ENCODE data around the gene INTS1. TPM values are rescaled to one million over a fixed set of nuclear protein-coding genes. Genes with fewer than 3 reads are reported as not detected.
A peak's percentile ranks its signal among the peaks of the same experiment; 100 is the strongest.

Gene INTS1
- total RNA-seq, 2 experiments from 2014 or later, result 105 to 112 TPM

DNA sequence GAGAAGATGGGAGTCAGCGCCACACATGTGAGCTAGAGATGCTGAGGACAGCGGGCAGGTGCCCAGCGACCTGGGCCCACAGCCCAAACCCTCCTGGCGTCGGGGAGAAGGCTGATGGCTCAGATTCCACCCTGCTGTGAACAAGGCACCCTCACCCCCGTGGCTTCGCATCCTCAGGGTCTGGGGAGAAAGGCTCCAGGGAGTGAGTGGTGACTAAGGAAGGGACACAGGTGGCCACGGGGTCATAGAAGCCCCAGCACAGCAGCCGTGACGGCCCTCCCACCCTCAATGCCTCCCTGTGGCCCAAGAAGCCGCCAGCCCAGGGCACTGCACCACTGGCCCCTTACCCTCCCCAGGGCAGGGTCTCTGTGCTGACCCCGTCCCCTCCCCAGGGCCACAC, 19.6 kb downstream of the INTS1 start:
- ChIA-PET CTCF (no interaction called here), POLR2A (no interaction called here)
- DNase-seq (no peak), ATAC-seq (no peak)
- Mint-ChIP-seq H3K4me3 (no peak overlapping the region), H3K36me3 (ENCODE audit: low read depth) (peaks cover 16% of the 10 kb centered on the region), H3K27me3 (ENCODE audit: low read depth) (no peaks in the 10 kb centered on the region), H3K4me1 (ENCODE audit: low read depth) (no peaks in the 10 kb centered on the region), H3K27ac (no peak overlapping the region), H3K9me3 (ENCODE audit: insufficient read depth) (no peaks in the 10 kb centered on the region)

- Mint-ChIP-seq H3K36me3 (ENCODE audit: low read depth) (peaks cover 13% of the 10 kb centered on the region), H3K4me1 (ENCODE audit: low read depth) (no peaks in the 10 kb centered on the region), H3K4me3 (no peak overlapping the region), H3K27me3 (ENCODE audit: low read depth) (no peaks in the 10 kb centered on the region), H3K9me3 (ENCODE audit: insufficient read depth) (no peaks in the 10 kb centered on the region), H3K27ac (no peak overlapping the region)
- CTCF ChIA-PET, result interaction anchor here (0.5 kb wide), 1 partner anchor 73 kb away, joined by 3 read pairs; no protein-coding TSS in a partner anchor
- DNase-seq (no peak), ATAC-seq (no peak)
- POLR2A ChIA-PET, result no interaction called here
Observed at GRCh38 chr7:1483536-1484505, 20.4 kb downstream of the INTS1 start.

DNA sequence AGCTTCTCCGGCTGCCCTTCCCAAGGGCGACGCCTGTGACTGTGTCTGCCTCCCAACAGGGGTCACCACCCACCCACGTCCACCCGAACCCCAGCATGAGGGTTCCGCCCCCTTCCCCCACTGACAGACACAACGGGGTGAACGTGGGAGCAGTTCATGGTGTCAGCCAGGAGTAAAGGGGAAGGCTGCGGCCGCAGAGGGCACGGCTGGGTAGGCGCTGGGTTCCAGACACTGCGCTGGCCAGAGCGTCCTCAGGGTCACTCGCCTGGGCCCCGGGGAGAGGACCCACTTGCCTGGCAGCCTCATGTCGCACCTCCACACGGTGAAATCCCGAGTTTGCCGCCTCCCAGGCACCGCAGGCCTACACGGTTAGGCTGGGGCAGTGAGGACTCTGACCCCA, 21.1 kb downstream of the INTS1 start:
- no peaks in the 10 kb centered on the region for H3K9me3 Mint-ChIP-seq (ENCODE audit: insufficient read depth)
- DNase-seq (no peak), ATAC-seq (no peak)
- H3K36me3 Mint-ChIP-seq (ENCODE audit: low read depth), result peaks cover 8% of the 10 kb centered on the region
- H3K4me1 Mint-ChIP-seq (ENCODE audit: low read depth), result no peaks in the 10 kb centered on the region
- CTCF ChIA-PET, result no interaction called here
- H3K27me3 Mint-ChIP-seq (ENCODE audit: low read depth), result no peaks in the 10 kb centered on the region
- no peak overlapping the region for H3K27ac Mint-ChIP-seq
- POLR2A ChIA-PET, result no interaction called here
- no peak overlapping the region for H3K4me3 Mint-ChIP-seq

- H3K9me3 Mint-ChIP-seq (ENCODE audit: insufficient read depth), result no peaks in the 10 kb centered on the region
- DNase-seq (no peak), ATAC-seq (no peak)
- ChIA-PET POLR2A (no interaction called here), CTCF (no interaction called here)
- no peaks in the 10 kb centered on the region for H3K27me3 Mint-ChIP-seq (ENCODE audit: low read depth)
- H3K4me1 Mint-ChIP-seq (ENCODE audit: low read depth), result no peaks in the 10 kb centered on the region
- no peak overlapping the region for H3K4me3 Mint-ChIP-seq
- H3K27ac Mint-ChIP-seq, result no peak overlapping the region
- H3K36me3 Mint-ChIP-seq (ENCODE audit: low read depth), result peaks cover 8% of the 10 kb centered on the region
Observed at GRCh38 chr7:1481300-1481699, 22.9 kb downstream of the INTS1 start.

DNA sequence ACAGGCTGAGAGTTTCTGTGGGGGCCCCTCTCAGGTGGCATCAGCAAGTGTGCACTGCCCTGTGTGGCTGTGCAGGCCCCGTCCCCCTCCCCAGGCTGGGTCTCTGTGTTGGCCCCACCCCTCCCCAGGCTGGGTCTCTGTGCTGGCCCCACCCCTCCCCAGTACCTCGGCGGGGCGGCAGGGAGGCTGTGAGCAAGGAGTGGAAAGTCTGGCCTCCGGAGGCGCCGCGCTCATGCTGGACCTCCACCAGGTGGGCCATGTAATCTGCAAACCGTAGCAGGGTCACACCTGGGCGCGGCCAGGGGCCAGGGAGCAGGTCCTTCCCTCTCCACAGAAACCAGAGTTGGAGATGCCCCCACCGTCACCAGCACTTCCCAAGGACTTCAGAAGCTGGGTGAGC, 23.5 kb downstream of the INTS1 start:
- Mint-ChIP-seq H3K27ac (no peak overlapping the region), H3K27me3 (ENCODE audit: low read depth) (no peaks in the 10 kb centered on the region), H3K36me3 (ENCODE audit: low read depth) (peaks cover 8% of the 10 kb centered on the region), H3K4me1 (ENCODE audit: low read depth) (no peaks in the 10 kb centered on the region), H3K4me3 (no peak overlapping the region), H3K9me3 (ENCODE audit: insufficient read depth) (no peaks in the 10 kb centered on the region)
- DNase-seq (no peak), ATAC-seq (no peak)
- POLR2A ChIA-PET, result no interaction called here
- CTCF ChIA-PET, result no interaction called here

GRCh38 chr7:1479287-1479686, 24.9 kb downstream of the INTS1 start:
- Mint-ChIP-seq H3K36me3 (ENCODE audit: low read depth) (peaks cover 15% of the 10 kb centered on the region), H3K4me3 (no peak overlapping the region), H3K9me3 (ENCODE audit: insufficient read depth) (no peaks in the 10 kb centered on the region), H3K27me3 (ENCODE audit: low read depth) (no peaks in the 10 kb centered on the region), H3K4me1 (ENCODE audit: low read depth) (peaks cover 6% of the 10 kb centered on the region), H3K27ac (no peak overlapping the region)
- DNase-seq (no peak), ATAC-seq (no peak)
- CTCF ChIA-PET, result no interaction called here
- POLR2A ChIA-PET, result no interaction called here

DNA sequence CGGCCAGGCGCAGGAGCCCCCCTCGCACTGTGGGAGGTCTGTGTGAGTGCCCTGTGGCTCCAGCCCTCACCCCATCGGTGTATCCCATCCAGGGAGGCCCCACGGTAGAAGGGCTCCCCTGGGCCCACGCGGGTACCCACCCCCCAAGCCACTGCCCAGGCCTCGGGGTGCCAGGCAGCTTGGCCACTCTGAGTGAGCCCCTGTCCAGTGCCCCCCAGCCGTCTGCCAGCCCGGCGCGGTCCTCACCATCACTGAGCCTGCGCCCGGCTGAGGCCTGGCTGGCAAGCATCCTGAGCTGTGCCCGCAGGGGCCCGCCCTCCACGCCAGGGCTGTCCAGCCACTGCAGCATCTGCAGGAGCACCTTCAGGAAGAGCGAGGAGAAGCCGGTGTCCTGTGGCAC, 25.7 kb downstream of the INTS1 start:
- Mint-ChIP-seq H3K4me3 (no peak overlapping the region), H3K27me3 (ENCODE audit: low read depth) (no peaks in the 10 kb centered on the region), H3K36me3 (ENCODE audit: low read depth) (peaks cover 14% of the 10 kb centered on the region), H3K27ac (no peak overlapping the region), H3K4me1 (ENCODE audit: low read depth) (peaks cover 9% of the 10 kb centered on the region), H3K9me3 (ENCODE audit: insufficient read depth) (no peaks in the 10 kb centered on the region)
- DNase-seq (no peak), ATAC-seq (no peak)
- POLR2A ChIA-PET, result no interaction called here
- CTCF ChIA-PET, result no interaction called here

DNA sequence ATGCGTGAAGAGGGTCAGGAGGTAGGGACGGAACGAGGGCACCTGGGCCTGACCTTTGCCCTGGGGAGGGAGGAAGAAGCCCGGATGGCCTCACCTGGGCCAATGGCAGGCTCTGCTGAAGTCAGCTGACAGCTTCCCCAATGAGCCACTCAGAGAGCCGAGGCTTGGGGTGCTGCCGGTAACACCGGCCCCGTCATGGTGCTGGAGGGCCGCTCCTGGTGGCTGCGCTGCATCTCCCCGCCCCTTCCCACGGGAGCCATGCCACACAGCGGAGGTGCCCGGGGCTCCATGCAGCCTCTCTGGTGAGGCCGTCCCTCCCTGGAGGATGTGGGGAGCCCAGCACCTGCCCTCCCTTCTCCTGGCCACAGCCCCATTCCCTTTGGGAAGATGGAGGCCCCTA, 27.3 kb downstream of the INTS1 start:
- ChIA-PET POLR2A (interaction anchor here (0.6 kb wide), 1 partner anchor 13 kb away, joined by 3 read pairs; no protein-coding TSS in a partner anchor), CTCF (no interaction called here)
- Mint-ChIP-seq H3K4me3 (no peak overlapping the region), H3K27ac (no peak overlapping the region), H3K4me1 (ENCODE audit: low read depth) (peaks cover 11% of the 10 kb centered on the region), H3K27me3 (ENCODE audit: low read depth) (no peaks in the 10 kb centered on the region), H3K36me3 (ENCODE audit: low read depth) (peaks cover 12% of the 10 kb centered on the region), H3K9me3 (ENCODE audit: insufficient read depth) (no peaks in the 10 kb centered on the region)
- DNase-seq (no peak), ATAC-seq (no peak)

DNA sequence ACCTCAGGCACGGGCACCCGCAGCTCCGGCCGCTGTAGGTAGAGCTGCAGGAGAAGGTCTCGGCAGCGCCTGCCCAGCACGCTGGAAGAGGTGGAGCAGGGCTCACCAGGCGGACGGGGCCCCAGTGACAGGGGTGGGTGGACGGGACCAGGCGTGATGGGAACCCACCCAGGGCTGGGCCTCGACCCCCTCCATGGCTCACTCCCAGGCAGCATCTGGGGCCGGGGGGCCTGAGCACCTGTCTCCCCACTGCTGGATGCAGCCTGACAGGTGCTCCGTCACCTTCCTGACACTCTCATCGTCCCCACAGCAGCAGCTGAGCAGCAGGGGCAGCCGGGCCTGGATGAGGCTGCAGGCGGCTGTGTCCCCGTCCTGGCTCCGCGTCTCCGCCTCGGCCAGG, 28.2 kb downstream of the INTS1 start:
- H3K27me3 Mint-ChIP-seq (ENCODE audit: low read depth), result no peaks in the 10 kb centered on the region
- peaks cover 10% of the 10 kb centered on the region for H3K36me3 Mint-ChIP-seq (ENCODE audit: low read depth)
- no peak overlapping the region for H3K4me3 Mint-ChIP-seq
- H3K4me1 Mint-ChIP-seq (ENCODE audit: low read depth), result peaks cover 11% of the 10 kb centered on the region
- H3K9me3 Mint-ChIP-seq (ENCODE audit: insufficient read depth), result no peaks in the 10 kb centered on the region
- ChIA-PET CTCF (no interaction called here), POLR2A (no interaction called here)
- DNase-seq (no peak), ATAC-seq (no peak)
- no peak overlapping the region for H3K27ac Mint-ChIP-seq

- H3K9me3 Mint-ChIP-seq (ENCODE audit: insufficient read depth), result no peaks in the 10 kb centered on the region
- DNase-seq (no peak), ATAC-seq (no peak)
- ChIA-PET POLR2A (no interaction called here), CTCF (interaction anchor here (1.7 to 2.4 kb wide), 2 partner anchors 18 to 281 kb away, joined by 4 to 8 read pairs; no protein-coding TSS in a partner anchor)
- H3K27me3 Mint-ChIP-seq (ENCODE audit: low read depth), result no peaks in the 10 kb centered on the region
- peaks cover 11% of the 10 kb centered on the region for H3K4me1 Mint-ChIP-seq (ENCODE audit: low read depth)
- H3K36me3 Mint-ChIP-seq (ENCODE audit: low read depth), result peaks cover 10% of the 10 kb centered on the region
- H3K4me3 Mint-ChIP-seq, result no peak overlapping the region
- no peak overlapping the region for H3K27ac Mint-ChIP-seq
Observed at GRCh38 chr7:1475393-1475792, 28.8 kb downstream of the INTS1 start.

DNA sequence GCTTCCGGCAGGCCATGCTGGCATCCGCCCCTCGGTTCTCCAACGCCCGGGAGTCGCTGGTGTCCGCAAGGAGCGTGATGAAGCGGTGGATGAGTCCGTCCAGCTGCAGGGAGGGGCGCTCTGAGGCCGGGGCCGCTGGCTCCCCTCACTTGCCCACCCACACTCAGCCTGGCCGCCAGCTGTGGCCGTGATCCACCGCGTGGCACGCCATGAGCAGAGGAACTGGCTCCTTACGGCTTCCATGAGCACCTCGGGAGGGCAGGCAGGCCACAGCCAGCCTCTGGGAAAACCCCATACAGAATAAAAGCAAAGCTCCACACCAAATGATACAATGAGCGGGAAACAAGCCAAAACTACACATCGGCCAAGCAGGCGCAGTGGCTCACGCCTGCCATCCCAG, 29.5 kb downstream of the INTS1 start:
- no peak for DNase-seq
- H3K4me1 Mint-ChIP-seq (ENCODE audit: low read depth), result peaks cover 11% of the 10 kb centered on the region
- H3K36me3 Mint-ChIP-seq (ENCODE audit: low read depth), result peaks cover 10% of the 10 kb centered on the region
- ChIA-PET POLR2A (no interaction called here), CTCF (interaction anchor here (0.6 to 2.4 kb wide), 15 partner anchors 12 to 299 kb away, joined by 3 to 9 read pairs (median 4); no protein-coding TSS in a partner anchor)
- no peaks in the 10 kb centered on the region for H3K27me3 Mint-ChIP-seq (ENCODE audit: low read depth)
- ATAC-seq, result no peak
- no peak overlapping the region for H3K27ac Mint-ChIP-seq
- H3K4me3 Mint-ChIP-seq, result no peak overlapping the region
- no peaks in the 10 kb centered on the region for H3K9me3 Mint-ChIP-seq (ENCODE audit: insufficient read depth)

DNA sequence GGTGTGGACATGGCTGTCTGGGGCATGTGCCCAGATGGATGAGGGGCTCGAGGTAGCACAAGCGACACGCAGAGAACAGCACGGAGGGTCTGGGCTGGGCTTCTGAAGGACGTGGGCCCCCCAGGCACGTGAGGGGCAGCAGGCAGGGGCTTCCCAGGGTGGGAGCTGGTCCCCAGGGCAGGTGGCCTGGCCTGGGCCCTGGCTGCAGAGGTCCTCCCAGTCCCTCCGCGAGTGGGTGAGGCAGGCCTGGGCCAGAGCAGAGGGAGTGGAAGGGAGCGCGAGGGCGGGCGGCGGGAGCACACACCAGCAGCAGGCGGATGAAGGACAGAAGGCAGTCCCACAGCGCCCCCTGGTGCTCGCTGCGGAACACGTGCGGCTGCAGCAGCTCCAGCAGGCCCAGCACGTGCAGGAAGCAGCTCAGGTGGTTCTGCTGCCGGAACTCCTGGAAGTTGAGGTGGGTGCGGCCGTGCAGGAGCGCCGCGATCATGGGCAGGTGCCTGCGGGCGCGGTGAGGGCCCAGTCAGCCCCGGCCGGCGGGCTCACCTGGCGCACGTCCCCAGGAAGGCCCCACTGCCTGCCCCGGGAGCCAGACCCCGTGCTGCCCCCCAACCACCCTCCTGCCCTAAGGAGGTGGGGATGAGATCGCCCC, 30.2 kb downstream of the INTS1 start:
- CTCF ChIA-PET, result interaction anchor here (0.6 to 2.4 kb wide), 16 partner anchors 11 to 298 kb away, joined by 3 to 9 read pairs (median 4); no protein-coding TSS in a partner anchor
- DNase-seq, result peak; percentile 91
- POLR2A ChIA-PET, result interaction anchor here (0.9 kb wide), 1 partner anchor 11 kb away, joined by 3 read pairs; no protein-coding TSS in a partner anchor
- no peak overlapping the region for H3K27ac Mint-ChIP-seq
- H3K27me3 Mint-ChIP-seq (ENCODE audit: low read depth), result no peaks in the 10 kb centered on the region
- H3K4me3 Mint-ChIP-seq, result no peak overlapping the region
- peaks cover 10% of the 10 kb centered on the region for H3K36me3 Mint-ChIP-seq (ENCODE audit: low read depth)
- no peaks in the 10 kb centered on the region for H3K9me3 Mint-ChIP-seq (ENCODE audit: insufficient read depth)
- ATAC-seq, result peak; percentile 89
- peaks cover 11% of the 10 kb centered on the region for H3K4me1 Mint-ChIP-seq (ENCODE audit: low read depth)

Measured in activated CD8-positive, alpha-beta T cell treated with anti-CD3 and anti-CD28 coated beads, Interleukin-2, amount 10 ng/mL, durations not matched to agents 7 days and 5 days (primary cell).